Measurements from ENCODE around the gene NETO1. TPM values are rescaled to one million over a fixed set of nuclear protein-coding genes. Genes with fewer than 3 reads are reported as not detected.

Gene NETO1
- total RNA-seq: not detected

DNA sequence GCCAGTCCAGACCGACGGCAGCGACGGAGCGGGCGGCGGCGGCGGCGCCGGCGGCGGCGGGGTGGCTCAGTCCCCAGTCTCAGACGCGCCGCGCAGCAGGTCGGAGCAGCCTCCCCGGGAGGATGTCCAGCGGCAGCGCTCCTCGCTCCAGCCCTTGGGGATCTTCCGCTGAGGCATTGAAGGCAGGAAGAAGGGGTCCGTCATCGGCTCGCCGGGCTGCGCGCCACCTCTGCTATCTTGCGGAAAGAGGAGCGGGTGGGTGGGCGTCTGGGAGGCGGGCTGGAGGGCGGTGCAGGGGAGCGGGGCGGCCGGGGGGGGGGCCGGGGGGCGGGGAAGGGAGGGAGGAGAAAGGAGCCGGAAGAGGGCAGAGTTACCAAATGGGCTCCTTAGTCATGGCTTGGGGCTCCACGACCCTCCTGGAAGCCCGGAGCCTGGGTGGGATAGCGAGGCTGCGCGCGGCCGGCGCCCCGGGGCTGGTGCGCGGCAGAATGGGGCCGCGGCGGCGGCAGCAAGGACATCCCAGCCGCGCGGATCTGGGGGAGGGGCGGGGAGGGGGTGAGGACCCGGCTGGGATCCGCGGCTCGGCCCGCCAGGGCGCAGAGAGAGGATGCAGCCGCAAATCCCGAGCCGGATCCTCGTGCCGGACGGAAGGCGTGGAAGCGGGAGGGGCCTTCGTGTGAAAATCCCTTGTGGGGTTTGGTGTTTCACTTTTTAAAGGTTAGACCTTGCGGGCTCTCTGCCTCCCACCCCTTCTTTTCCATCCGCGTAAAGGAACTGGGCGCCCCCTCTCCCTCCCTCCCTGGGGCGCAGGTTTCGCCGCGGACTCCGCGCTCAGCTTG, at the start of gene NETO1:
TSS of gene NETO1 (minus strand) at position 242 of the 839 bp plus-strand sequence. CDS start 696 bp downstream, outside the sequence.
- CTCF ChIA-PET: no interaction called here
- no peak within 1 kb of the TSS for H3K4me3 Mint-ChIP-seq
- no peak within 1 kb of the TSS for H3K27ac Mint-ChIP-seq
- H3K36me3 Mint-ChIP-seq (ENCODE audit: low read depth): no peaks in the 10 kb centered on the region
- peaks cover 31% of the 10 kb centered on the region for H3K27me3 Mint-ChIP-seq (ENCODE audit: low read depth)
- peaks cover 4% of the 10 kb centered on the region for H3K4me1 Mint-ChIP-seq (ENCODE audit: low read depth)
- POLR2A ChIA-PET: no interaction called here
- ATAC-seq (no peak), DNase-seq (no peak)
- no peaks in the 10 kb centered on the region for H3K9me3 Mint-ChIP-seq (ENCODE audit: insufficient read depth)

DNA sequence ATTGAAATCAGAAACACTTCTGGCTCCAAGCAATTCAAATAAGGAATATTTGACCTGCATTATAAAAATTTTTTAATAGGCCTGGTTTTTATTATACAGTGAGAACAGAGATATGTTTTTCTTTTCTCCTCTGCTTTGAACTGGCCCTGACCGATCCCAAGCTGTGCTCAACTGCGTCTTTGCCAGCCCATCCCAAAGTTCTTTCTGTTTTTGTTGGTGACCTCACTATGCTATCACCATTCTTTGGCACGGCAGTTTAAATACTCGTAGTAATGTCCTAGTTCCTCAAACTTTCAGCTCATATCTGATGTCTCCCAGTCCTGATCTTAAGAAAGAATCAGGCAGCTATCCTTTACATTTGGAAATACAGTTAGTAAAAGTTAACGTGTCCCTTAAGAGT, 42.3 kb upstream of the NETO1 start:
- no peaks in the 10 kb centered on the region for H3K9me3 Mint-ChIP-seq (ENCODE audit: insufficient read depth)

GRCh38 chr18:72908181-72908580, 40.4 kb upstream of the NETO1 start:
- no peaks in the 10 kb centered on the region for H3K4me1 Mint-ChIP-seq (ENCODE audit: low read depth)
- POLR2A ChIA-PET: no interaction called here
- DNase-seq: no peak
- H3K36me3 Mint-ChIP-seq (ENCODE audit: low read depth): no peaks in the 10 kb centered on the region
- ATAC-seq: no peak
- H3K27me3 Mint-ChIP-seq (ENCODE audit: low read depth): no peaks in the 10 kb centered on the region
- CTCF ChIA-PET: no interaction called here
- no peaks in the 10 kb centered on the region for H3K9me3 Mint-ChIP-seq (ENCODE audit: insufficient read depth)
- no peak overlapping the region for H3K27ac Mint-ChIP-seq
- no peak overlapping the region for H3K4me3 Mint-ChIP-seq

More for the DNA sequence above, 42.3 kb upstream of the NETO1 start:
- Mint-ChIP-seq H3K4me3 (no peak overlapping the region), H3K27ac (no peak overlapping the region), H3K36me3 (ENCODE audit: low read depth) (no peaks in the 10 kb centered on the region), H3K27me3 (ENCODE audit: low read depth) (no peaks in the 10 kb centered on the region), H3K4me1 (ENCODE audit: low read depth) (no peaks in the 10 kb centered on the region)
- ChIA-PET POLR2A (no interaction called here), CTCF (no interaction called here)
- DNase-seq: no peak
- no peak for ATAC-seq

- CTCF ChIA-PET: no interaction called here
- Mint-ChIP-seq H3K4me1 (ENCODE audit: low read depth) (no peaks in the 10 kb centered on the region), H3K36me3 (ENCODE audit: low read depth) (no peaks in the 10 kb centered on the region), H3K27ac (no peak overlapping the region), H3K9me3 (ENCODE audit: insufficient read depth) (no peaks in the 10 kb centered on the region), H3K4me3 (no peak overlapping the region), H3K27me3 (ENCODE audit: low read depth) (no peaks in the 10 kb centered on the region)
- ATAC-seq: no peak
- no peak for DNase-seq
- POLR2A ChIA-PET: no interaction called here
These were observed 35.2 kb upstream of the NETO1 start for GRCh38 chr18:72903033-72903432.

DNA sequence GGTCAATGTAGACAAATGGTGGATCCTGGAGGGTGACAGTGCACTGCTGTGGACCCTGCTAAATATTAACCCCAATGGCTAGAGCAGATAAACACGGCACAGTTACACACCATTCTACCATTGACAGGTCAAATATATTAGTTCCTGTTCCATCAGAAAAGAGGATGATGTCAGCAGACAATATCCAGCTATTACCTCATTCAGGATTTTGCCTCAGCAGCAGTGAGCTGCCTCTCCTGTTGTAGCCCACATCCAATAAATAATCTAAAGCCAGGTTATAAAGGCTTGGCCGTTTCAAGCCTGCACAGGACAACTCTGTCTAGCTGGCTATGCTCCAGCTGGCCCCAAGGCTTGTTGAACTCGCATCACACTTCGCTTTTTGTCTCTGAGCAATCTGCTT, 31.6 kb upstream of the NETO1 start:
- Mint-ChIP-seq H3K27ac (no peak overlapping the region), H3K4me3 (no peak overlapping the region), H3K27me3 (ENCODE audit: low read depth) (no peaks in the 10 kb centered on the region), H3K9me3 (ENCODE audit: insufficient read depth) (no peaks in the 10 kb centered on the region), H3K36me3 (ENCODE audit: low read depth) (no peaks in the 10 kb centered on the region), H3K4me1 (ENCODE audit: low read depth) (no peaks in the 10 kb centered on the region)
- CTCF ChIA-PET: no interaction called here
- ATAC-seq: no peak
- POLR2A ChIA-PET: no interaction called here
- no peak for DNase-seq

DNA sequence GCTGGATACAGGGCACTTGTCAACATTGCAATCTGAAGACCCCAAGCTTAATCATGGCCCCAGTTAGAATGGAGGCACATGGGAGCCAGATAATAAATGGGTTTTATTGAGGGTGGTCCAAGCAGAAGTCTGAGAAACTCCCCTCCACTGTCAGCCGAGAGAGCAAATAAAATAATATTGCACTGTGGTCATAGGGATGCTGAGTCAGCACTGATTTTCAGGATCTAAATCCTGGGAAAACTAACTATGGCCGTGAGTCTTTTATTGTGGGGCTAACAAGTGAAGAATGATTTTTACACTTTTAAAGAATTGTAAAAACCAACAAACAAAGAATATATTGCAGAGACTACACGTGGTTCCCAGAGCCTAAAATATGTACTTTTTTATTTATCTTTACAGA, 31.1 kb upstream of the NETO1 start:
- H3K4me3 Mint-ChIP-seq: no peak overlapping the region
- no peak overlapping the region for H3K27ac Mint-ChIP-seq
- ATAC-seq (no peak), DNase-seq (no peak)
- POLR2A ChIA-PET: no interaction called here
- no peaks in the 10 kb centered on the region for H3K36me3 Mint-ChIP-seq (ENCODE audit: low read depth)
- CTCF ChIA-PET: no interaction called here
- H3K4me1 Mint-ChIP-seq (ENCODE audit: low read depth): no peaks in the 10 kb centered on the region
- no peaks in the 10 kb centered on the region for H3K27me3 Mint-ChIP-seq (ENCODE audit: low read depth)
- no peaks in the 10 kb centered on the region for H3K9me3 Mint-ChIP-seq (ENCODE audit: insufficient read depth)

DNA sequence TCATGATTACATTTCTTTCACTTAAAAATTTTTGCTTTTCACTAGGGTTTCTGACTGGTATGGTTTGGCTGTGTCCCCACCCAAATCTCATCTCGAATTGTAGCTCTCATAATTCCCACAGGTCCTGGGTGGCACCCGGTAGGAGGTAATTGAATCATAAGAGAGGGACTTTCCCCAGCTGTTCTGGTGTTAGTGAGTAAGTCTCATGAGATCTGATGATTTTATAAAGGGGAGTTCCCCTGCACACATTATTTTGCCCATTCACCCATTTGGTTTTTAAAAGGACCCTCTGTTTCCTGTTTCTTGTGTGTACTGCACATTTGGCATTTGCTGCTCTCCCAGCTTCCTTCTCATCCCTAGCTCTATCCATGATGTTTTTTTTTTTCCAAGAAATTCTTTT, 27.8 kb upstream of the NETO1 start:
- H3K4me3 Mint-ChIP-seq: no peak overlapping the region
- CTCF ChIA-PET: no interaction called here
- H3K9me3 Mint-ChIP-seq (ENCODE audit: insufficient read depth): no peaks in the 10 kb centered on the region
- no peak overlapping the region for H3K27ac Mint-ChIP-seq
- ATAC-seq (no peak), DNase-seq (no peak)
- H3K4me1 Mint-ChIP-seq (ENCODE audit: low read depth): no peaks in the 10 kb centered on the region
- POLR2A ChIA-PET: no interaction called here
- no peaks in the 10 kb centered on the region for H3K27me3 Mint-ChIP-seq (ENCODE audit: low read depth)
- no peaks in the 10 kb centered on the region for H3K36me3 Mint-ChIP-seq (ENCODE audit: low read depth)

- DNase-seq: no peak
- Mint-ChIP-seq H3K27me3 (ENCODE audit: low read depth) (no peaks in the 10 kb centered on the region), H3K4me1 (ENCODE audit: low read depth) (no peaks in the 10 kb centered on the region), H3K4me3 (no peak overlapping the region), H3K36me3 (ENCODE audit: low read depth) (no peaks in the 10 kb centered on the region), H3K27ac (no peak overlapping the region), H3K9me3 (ENCODE audit: insufficient read depth) (no peaks in the 10 kb centered on the region)
- POLR2A ChIA-PET: no interaction called here
- CTCF ChIA-PET: no interaction called here
- ATAC-seq: no peak
These were observed 10.8 kb upstream of the NETO1 start for GRCh38 chr18:72878561-72878960.

GRCh38 chr18:72878143-72878542, 10.4 kb upstream of the NETO1 start:
- Mint-ChIP-seq H3K27me3 (ENCODE audit: low read depth) (no peaks in the 10 kb centered on the region), H3K9me3 (ENCODE audit: insufficient read depth) (no peaks in the 10 kb centered on the region), H3K36me3 (ENCODE audit: low read depth) (no peaks in the 10 kb centered on the region), H3K4me3 (no peak overlapping the region), H3K27ac (no peak overlapping the region), H3K4me1 (ENCODE audit: low read depth) (no peaks in the 10 kb centered on the region)
- DNase-seq (no peak), ATAC-seq (no peak)
- POLR2A ChIA-PET: no interaction called here
- CTCF ChIA-PET: no interaction called here

GRCh38 chr18:72871091-72871490, 3.3 kb upstream of the NETO1 start:
- H3K27me3 Mint-ChIP-seq (ENCODE audit: low read depth): peaks cover 26% of the 10 kb centered on the region
- no peak overlapping the region for H3K4me3 Mint-ChIP-seq
- no peaks in the 10 kb centered on the region for H3K9me3 Mint-ChIP-seq (ENCODE audit: insufficient read depth)
- H3K36me3 Mint-ChIP-seq (ENCODE audit: low read depth): no peaks in the 10 kb centered on the region
- ATAC-seq: no peak
- ChIA-PET POLR2A (no interaction called here), CTCF (no interaction called here)
- H3K27ac Mint-ChIP-seq: no peak overlapping the region
- peaks cover 4% of the 10 kb centered on the region for H3K4me1 Mint-ChIP-seq (ENCODE audit: low read depth)
- no peak for DNase-seq

- ATAC-seq (no peak), DNase-seq (no peak)
- H3K4me3 Mint-ChIP-seq: no peak overlapping the region
- ChIA-PET CTCF (no interaction called here), POLR2A (no interaction called here)
- H3K27ac Mint-ChIP-seq: no peak overlapping the region
- H3K36me3 Mint-ChIP-seq (ENCODE audit: low read depth): no peaks in the 10 kb centered on the region
- peaks cover 4% of the 10 kb centered on the region for H3K4me1 Mint-ChIP-seq (ENCODE audit: low read depth)
- H3K9me3 Mint-ChIP-seq (ENCODE audit: insufficient read depth): no peaks in the 10 kb centered on the region
- peaks cover 31% of the 10 kb centered on the region for H3K27me3 Mint-ChIP-seq (ENCODE audit: low read depth)
These were observed 1.7 kb upstream of the NETO1 start for GRCh38 chr18:72869226-72870185.

GRCh38 chr18:72868585-72869225, 918 bp upstream of the NETO1 start:
- ChIA-PET CTCF (no interaction called here), POLR2A (no interaction called here)
- ATAC-seq: no peak
- Mint-ChIP-seq H3K4me1 (ENCODE audit: low read depth) (peaks cover 4% of the 10 kb centered on the region), H3K9me3 (ENCODE audit: insufficient read depth) (no peaks in the 10 kb centered on the region), H3K36me3 (ENCODE audit: low read depth) (no peaks in the 10 kb centered on the region), H3K27me3 (ENCODE audit: low read depth) (peaks cover 31% of the 10 kb centered on the region), H3K4me3 (no peak overlapping the region), H3K27ac (no peak overlapping the region)
- DNase-seq: no peak

All from activated CD8-positive, alpha-beta T cell treated with anti-CD3 and anti-CD28 coated beads, Interleukin-2, amount 10 ng/mL, durations not matched to agents 7 days and 5 days (primary cell).